ENCODE results near the gene RPL22. TPM values are rescaled to one million over a fixed set of nuclear protein-coding genes. Genes with fewer than 3 reads are reported as not detected.

Gene RPL22
- total RNA-seq, 1 experiment from 2014 or later: 441 TPM

DNA sequence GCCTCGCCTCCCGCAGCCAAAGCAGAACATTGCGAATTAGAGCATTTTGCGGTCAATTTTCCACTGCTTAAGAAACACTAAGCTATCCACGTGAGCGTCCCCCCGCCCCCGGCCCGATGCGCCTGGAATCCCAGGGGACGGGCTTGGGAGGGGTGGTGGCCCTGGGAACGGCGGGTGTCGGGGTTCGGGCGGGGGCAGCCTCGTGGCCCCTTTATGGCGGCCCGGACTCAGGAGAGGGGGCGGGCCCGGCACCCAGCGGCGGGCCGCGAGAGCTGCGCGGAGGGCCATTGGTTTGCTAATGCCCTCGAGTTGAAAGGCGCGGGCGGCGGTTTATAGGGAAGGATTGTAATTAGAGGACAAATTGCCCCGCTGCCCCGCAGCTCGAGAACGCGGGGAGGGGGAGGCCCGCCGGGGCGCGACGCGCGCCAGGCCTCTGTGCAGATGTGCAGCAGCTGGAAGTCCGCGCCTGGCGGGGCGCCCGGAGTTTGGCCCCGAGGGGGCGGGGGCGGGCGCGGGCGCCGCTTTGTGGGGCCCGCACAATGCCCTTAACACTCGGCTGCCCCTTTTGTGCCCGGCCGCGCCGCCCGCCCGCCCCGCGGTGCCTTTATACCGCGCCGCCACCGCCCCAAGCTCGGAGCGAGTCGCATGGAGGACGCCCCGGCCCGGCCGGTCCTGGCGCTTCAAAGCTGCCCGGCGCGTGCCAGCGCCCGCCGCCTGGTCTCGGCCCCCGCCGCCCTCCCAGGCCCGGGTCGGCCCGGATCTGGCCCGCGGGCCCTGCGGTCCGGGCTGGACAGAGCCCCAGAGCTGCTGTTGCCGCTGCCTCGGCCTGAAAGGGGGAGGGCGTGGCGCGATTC lies 42.7 kb upstream of the RPL22 start (continued):
- peak; percentile 74 for TF ChIP-seq SP1 (CRISPR knock-in tag; conservative IDR thresholded peaks at IDR 0.05)
- peak; percentile 73 for TF ChIP-seq ZNF423 (CRISPR knock-in tag; IDR thresholded peaks at IDR 0.05)
- TF ChIP-seq ATF1 (CRISPR knock-in tag; IDR thresholded peaks at IDR 0.05): 0 out of 2 replicates have a peak, but pooled peaks have one; percentile 23
- TF ChIP-seq, protein P1, sequence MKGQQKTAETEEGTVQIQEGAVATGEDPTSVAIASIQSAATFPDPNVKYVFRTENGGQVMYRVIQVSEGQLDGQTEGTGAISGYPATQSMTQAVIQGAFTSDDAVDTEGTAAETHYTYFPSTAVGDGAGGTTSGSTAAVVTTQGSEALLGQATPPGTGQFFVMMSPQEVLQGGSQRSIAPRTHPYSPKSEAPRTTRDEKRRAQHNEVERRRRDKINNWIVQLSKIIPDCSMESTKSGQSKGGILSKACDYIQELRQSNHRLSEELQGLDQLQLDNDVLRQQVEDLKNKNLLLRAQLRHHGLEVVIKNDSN (CRISPR knock-in tag; IDR thresholded peaks at IDR 0.05): peak; percentile 29; the same call in 1 of the 2 replicates
- TF ChIP-seq CBFB (CRISPR knock-in tag; IDR thresholded peaks at IDR 0.05; ENCODE audit: low read depth): no peak
- no peak; the same call in 1 of the 2 replicates for TF ChIP-seq JUN (CRISPR knock-in tag; IDR thresholded peaks at IDR 0.05)
- TF ChIP-seq, protein P2, sequence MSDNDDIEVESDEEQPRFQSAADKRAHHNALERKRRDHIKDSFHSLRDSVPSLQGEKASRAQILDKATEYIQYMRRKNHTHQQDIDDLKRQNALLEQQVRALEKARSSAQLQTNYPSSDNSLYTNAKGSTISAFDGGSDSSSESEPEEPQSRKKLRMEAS (CRISPR knock-in tag; IDR thresholded peaks at IDR 0.05): peak; percentile 94
- no peak for TF ChIP-seq ZNF425 (CRISPR knock-in tag; conservative IDR thresholded peaks at IDR 0.05)
- TF ChIP-seq, protein P3, sequence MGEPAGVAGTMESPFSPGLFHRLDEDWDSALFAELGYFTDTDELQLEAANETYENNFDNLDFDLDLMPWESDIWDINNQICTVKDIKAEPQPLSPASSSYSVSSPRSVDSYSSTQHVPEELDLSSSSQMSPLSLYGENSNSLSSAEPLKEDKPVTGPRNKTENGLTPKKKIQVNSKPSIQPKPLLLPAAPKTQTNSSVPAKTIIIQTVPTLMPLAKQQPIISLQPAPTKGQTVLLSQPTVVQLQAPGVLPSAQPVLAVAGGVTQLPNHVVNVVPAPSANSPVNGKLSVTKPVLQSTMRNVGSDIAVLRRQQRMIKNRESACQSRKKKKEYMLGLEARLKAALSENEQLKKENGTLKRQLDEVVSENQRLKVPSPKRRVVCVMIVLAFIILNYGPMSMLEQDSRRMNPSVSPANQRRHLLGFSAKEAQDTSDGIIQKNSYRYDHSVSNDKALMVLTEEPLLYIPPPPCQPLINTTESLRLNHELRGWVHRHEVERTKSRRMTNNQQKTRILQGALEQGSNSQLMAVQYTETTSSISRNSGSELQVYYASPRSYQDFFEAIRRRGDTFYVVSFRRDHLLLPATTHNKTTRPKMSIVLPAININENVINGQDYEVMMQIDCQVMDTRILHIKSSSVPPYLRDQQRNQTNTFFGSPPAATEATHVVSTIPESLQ (CRISPR knock-in tag; IDR thresholded peaks at IDR 0.05): no peak
- TF ChIP-seq OVOL2 (CRISPR knock-in tag; IDR thresholded peaks at IDR 0.05; ENCODE audit: borderline replicate concordance): no peak
- TF ChIP-seq CTCF (IDR thresholded peaks at IDR 0.05): no peak
- TF ChIP-seq FOXK1 (CRISPR knock-in tag; IDR thresholded peaks at IDR 0.05): peak; percentile 51; the same call in 1 of the 2 replicates

DNA sequence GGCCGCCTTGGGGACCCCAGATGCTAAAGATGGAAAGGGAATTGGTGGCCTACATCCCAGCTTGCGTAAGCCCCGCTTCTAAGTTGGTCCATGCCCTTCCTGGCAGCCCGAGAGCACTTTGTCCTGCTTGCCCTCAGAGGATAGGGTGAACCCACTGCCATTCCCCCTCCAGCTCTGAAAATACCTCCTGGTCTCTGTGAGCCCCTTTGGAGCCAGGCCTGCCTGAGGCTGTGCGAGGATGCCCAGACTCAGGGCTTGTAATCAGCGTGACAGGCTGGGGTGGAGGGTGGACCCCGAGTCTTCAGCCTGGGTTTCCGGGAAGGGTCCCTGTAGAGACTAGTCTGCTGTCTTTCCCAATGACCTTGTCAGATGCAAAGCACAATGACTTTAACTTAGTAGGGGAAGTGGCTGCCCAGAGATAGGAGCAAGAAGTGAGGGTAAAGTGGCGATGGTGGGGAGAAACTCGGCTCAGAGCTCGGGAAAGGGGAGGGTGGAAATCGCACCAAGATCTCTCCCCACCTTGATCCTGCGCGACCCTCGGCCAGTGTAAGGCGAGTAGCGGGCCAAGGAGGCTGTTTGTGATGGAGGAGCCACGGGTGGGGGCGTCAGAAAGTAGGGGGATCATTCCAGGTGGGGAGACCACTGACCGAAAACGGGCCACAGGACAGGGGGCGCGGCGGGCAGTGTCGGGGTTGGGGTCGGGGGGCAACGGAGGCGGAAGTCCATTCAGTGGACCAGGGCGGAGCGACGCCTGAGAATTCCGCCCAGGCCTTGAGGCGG lies 41.9 kb upstream of the RPL22 start:
- peak overlapping the region; percentile 88 for H3K27ac Mint-ChIP-seq
- peak; percentile 42; the same call in 1 of the 2 replicates for TF ChIP-seq ZNF317 (CRISPR knock-in tag; IDR thresholded peaks at IDR 0.05; ENCODE audit: borderline replicate concordance, low read depth)
- TF ChIP-seq TEAD4 (CRISPR knock-in tag; IDR thresholded peaks at IDR 0.05): no peak
- 0 out of 2 replicates have a peak, but pooled peaks have one; percentile 10 for TF ChIP-seq ZBTB21 (CRISPR knock-in tag; IDR thresholded peaks at IDR 0.05; ENCODE audit: borderline replicate concordance)
- TF ChIP-seq NR1H2 (CRISPR knock-in tag; IDR thresholded peaks at IDR 0.05): no peak
- TF ChIP-seq NR3C1 (CRISPR knock-in tag; conservative IDR thresholded peaks at IDR 0.05; ENCODE audit: low read depth): no peak
- TF ChIP-seq ZNF416 (CRISPR knock-in tag; IDR thresholded peaks at IDR 0.05): no peak
- no peak for TF ChIP-seq CBFB (CRISPR knock-in tag; IDR thresholded peaks at IDR 0.05; ENCODE audit: low read depth)
- no peak for TF ChIP-seq ZNF121 (CRISPR knock-in tag; IDR thresholded peaks at IDR 0.05)
- TF ChIP-seq, protein P4, sequence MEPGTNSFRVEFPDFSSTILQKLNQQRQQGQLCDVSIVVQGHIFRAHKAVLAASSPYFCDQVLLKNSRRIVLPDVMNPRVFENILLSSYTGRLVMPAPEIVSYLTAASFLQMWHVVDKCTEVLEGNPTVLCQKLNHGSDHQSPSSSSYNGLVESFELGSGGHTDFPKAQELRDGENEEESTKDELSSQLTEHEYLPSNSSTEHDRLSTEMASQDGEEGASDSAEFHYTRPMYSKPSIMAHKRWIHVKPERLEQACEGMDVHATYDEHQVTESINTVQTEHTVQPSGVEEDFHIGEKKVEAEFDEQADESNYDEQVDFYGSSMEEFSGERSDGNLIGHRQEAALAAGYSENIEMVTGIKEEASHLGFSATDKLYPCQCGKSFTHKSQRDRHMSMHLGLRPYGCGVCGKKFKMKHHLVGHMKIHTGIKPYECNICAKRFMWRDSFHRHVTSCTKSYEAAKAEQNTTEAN (CRISPR knock-in tag; IDR thresholded peaks at IDR 0.05): no peak
- TF ChIP-seq SMAD3 (CRISPR knock-in tag; IDR thresholded peaks at IDR 0.05; ENCODE audit: borderline replicate concordance): no peak
- TF ChIP-seq IRF2 (CRISPR knock-in tag; IDR thresholded peaks at IDR 0.05; ENCODE audit: borderline replicate concordance, low read depth): no peak
- H3K4me1 Mint-ChIP-seq: peaks cover 49% of the 10 kb centered on the region
- H3K9me3 Mint-ChIP-seq: no peaks in the 10 kb centered on the region
- ChIA-PET POLR2A (interaction anchor here (0.6 to 1.3 kb wide), 3 partner anchors 36 to 1448 kb away, joined by 3 to 4 read pairs (median 4); no protein-coding TSS in a partner anchor), CTCF (interaction anchor here (1.0 to 21.4 kb wide), 12 partner anchors 11 to 207 kb away, joined by 4 to 489 read pairs (median 7); partner anchors contain the start of genes HES2 and RNF207)
- DNase-seq (ENCODE audit: low spot score): no peak
- peaks cover 9% of the 10 kb centered on the region for H3K27me3 Mint-ChIP-seq (ENCODE audit: low read depth)
- H3K4me3 Mint-ChIP-seq: peak overlapping the region; percentile 58
- H3K36me3 Mint-ChIP-seq: no peaks in the 10 kb centered on the region
- no peak for ATAC-seq
